ENCODE results near the gene ZBTB20.

DNA sequence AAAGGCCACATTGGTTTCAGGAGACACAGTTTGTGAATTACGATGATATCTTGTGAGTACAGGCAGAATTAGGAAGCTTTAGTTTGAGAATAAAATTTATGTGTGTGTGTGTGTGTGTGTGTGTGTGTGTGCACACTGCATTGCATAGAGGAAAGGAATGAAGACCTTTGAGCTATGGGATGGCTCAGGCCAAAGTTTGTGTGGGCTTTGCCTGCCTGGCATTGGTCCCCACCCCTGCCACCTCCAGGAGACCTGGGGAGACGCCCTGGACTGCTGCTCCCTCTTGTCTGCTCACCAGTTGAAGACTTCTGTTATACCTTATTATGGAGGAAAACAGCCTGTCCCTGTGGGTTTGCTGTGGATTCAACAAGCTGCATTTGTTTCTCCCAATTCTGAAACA lies 816.1 kb downstream of the ZBTB20 start:
- TF ChIP-seq ASH2L (IDR thresholded peaks at IDR 0.05; ENCODE audit: borderline replicate concordance, low read depth) (no peak), POLR2AphosphoS2 (IDR thresholded peaks at IDR 0.05; ENCODE audit: low read depth, low read length) (no peak), SIN3A (IDR thresholded peaks at IDR 0.05; ENCODE audit: low read depth, low read length) (no peak), STAT1 (conservative IDR thresholded peaks at IDR 0.05) (no peak), EZH2 (IDR thresholded peaks at IDR 0.05; ENCODE audit: borderline replicate concordance, control insufficient read depth, low read depth, low read length) (no peak), SREBF1 (IDR thresholded peaks at IDR 0.05; ENCODE audit: low read length) (no peak), POLR2A (IDR thresholded peaks at IDR 0.05; ENCODE audit: low read depth, low read length) (no peak), SMAD1 (IDR thresholded peaks at IDR 0.05; ENCODE audit: low read depth, partially characterized antibody) (no peak)
- TF ChIP-seq, protein P1, sequence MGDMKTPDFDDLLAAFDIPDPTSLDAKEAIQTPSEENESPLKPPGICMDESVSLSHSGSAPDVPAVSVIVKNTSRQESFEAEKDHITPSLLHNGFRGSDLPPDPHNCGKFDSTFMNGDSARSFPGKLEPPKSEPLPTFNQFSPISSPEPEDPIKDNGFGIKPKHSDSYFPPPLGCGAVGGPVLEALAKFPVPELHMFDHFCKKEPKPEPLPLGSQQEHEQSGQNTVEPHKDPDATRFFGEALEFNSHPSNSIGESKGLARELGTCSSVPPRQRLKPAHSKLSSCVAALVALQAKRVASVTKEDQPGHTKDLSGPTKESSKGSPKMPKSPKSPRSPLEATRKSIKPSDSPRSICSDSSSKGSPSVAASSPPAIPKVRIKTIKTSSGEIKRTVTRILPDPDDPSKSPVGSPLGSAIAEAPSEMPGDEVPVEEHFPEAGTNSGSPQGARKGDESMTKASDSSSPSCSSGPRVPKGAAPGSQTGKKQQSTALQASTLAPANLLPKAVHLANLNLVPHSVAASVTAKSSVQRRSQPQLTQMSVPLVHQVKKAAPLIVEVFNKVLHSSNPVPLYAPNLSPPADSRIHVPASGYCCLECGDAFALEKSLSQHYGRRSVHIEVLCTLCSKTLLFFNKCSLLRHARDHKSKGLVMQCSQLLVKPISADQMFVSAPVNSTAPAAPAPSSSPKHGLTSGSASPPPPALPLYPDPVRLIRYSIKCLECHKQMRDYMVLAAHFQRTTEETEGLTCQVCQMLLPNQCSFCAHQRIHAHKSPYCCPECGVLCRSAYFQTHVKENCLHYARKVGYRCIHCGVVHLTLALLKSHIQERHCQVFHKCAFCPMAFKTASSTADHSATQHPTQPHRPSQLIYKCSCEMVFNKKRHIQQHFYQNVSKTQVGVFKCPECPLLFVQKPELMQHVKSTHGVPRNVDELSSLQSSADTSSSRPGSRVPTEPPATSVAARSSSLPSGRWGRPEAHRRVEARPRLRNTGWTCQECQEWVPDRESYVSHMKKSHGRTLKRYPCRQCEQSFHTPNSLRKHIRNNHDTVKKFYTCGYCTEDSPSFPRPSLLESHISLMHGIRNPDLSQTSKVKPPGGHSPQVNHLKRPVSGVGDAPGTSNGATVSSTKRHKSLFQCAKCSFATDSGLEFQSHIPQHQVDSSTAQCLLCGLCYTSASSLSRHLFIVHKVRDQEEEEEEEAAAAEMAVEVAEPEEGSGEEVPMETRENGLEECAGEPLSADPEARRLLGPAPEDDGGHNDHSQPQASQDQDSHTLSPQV (IDR thresholded peaks at IDR 0.05): no peak
- TF ChIP-seq, protein P2, sequence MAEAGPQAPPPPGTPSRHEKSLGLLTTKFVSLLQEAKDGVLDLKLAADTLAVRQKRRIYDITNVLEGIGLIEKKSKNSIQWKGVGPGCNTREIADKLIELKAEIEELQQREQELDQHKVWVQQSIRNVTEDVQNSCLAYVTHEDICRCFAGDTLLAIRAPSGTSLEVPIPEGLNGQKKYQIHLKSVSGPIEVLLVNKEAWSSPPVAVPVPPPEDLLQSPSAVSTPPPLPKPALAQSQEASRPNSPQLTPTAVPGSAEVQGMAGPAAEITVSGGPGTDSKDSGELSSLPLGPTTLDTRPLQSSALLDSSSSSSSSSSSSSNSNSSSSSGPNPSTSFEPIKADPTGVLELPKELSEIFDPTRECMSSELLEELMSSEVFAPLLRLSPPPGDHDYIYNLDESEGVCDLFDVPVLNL (IDR thresholded peaks at IDR 0.05; ENCODE audit: low read depth, low read length): no peak
